IPS-20b (cell line): Measurements from ENCODE around the gene MAP4K5.

Experiments
- H3K27ac ChIP-seq: one replicate; pipeline ENCODE4 v1.5.1; 2013; ENCODE audit warnings: low read length
- H3K27me3 ChIP-seq: 2 replicates; pipeline ENCODE4 v1.6.1; 2013; ENCODE audit warnings: mild to moderate bottlenecking, low read length, inconsistent platforms; ENCODE audit not compliant: insufficient read depth
- H3K36me3 ChIP-seq: 2 replicates; pipeline ENCODE4 v1.6.1; 2013; ENCODE audit warnings: low read depth, mild to moderate bottlenecking, inconsistent platforms, low read length, moderate library complexity; ENCODE audit not compliant: insufficient read depth
- H3K4me1 ChIP-seq: 2 replicates; pipeline ENCODE4 v1.6.1; 2013; ENCODE audit warnings: mild to moderate bottlenecking, control low read depth, inconsistent platforms, low read length, moderate library complexity; ENCODE audit not compliant: insufficient read depth
- H3K4me3 ChIP-seq: 2 replicates; pipeline ENCODE4 v1.5.1; 2013; ENCODE audit warnings: mild to moderate bottlenecking, low read length, inconsistent platforms
- H3K9ac ChIP-seq: 2 replicates; pipeline ENCODE4 v1.6.1; 2013; ENCODE audit warnings: low read depth, mild to moderate bottlenecking, inconsistent platforms, low read length, moderate library complexity
- H3K9me3 ChIP-seq: 2 replicates; pipeline ENCODE4 v1.6.1; 2013; ENCODE audit warnings: mild to moderate bottlenecking, low read depth, low read length, inconsistent platforms; ENCODE audit not compliant: insufficient read depth

The MAP4K5 gene

DNA sequence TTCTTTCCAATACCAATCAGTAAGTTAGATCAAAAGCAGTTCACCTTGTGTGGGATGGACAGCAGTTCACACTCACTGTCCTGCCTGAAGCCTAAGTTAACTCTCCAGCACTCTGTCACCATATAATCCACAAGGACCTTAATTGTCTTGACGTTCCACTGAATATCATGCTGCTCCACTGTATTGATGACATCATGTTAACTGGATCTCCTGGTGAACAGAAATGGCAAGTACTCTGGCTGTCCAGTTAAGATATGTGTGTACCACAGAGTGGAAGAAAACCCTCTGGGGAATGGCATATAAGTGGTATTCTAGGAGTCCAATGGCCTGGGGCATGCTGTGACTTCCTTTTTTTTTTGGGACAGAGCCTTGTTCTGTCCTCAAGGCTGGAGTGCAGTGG is 151.9 kb downstream of the MAP4K5 start:
- no peaks in the 10 kb centered on the region for H3K36me3 ChIP-seq

DNA sequence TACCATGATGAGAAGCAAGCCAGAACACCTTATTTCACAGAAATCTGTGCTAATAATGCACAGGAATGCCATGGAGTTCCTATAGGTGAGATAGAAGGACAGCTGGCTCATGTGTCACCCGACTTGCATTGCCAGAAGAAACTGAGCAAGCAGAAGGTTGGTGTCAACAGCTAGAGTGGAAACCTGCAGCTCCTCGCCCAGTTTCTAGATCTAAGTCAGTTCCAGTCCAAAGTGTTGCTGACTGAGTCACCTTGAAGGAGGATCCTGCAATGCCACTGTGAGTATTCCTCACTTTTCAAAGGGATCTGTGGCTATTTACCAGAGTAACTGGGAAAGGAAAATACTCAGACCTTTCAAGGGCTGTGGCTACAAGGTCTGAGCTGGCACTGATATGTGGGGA is 152.8 kb downstream of the MAP4K5 start:
- H3K27ac ChIP-seq: no peak overlapping the region
- H3K9me3 ChIP-seq: no peaks in the 10 kb centered on the region
- H3K36me3 ChIP-seq: no peaks in the 10 kb centered on the region
- no peak overlapping the region for H3K4me3 ChIP-seq
- H3K9ac ChIP-seq: no peak overlapping the region
- H3K4me1 ChIP-seq: no peaks in the 10 kb centered on the region
- H3K27me3 ChIP-seq: no peaks in the 10 kb centered on the region

More for the DNA sequence above, 151.9 kb downstream of the MAP4K5 start:
- no peak overlapping the region for H3K9ac ChIP-seq
- no peaks in the 10 kb centered on the region for H3K9me3 ChIP-seq
- H3K4me3 ChIP-seq: no peak overlapping the region
- H3K27me3 ChIP-seq: no peaks in the 10 kb centered on the region
- no peak overlapping the region for H3K27ac ChIP-seq
- no peaks in the 10 kb centered on the region for H3K4me1 ChIP-seq

DNA sequence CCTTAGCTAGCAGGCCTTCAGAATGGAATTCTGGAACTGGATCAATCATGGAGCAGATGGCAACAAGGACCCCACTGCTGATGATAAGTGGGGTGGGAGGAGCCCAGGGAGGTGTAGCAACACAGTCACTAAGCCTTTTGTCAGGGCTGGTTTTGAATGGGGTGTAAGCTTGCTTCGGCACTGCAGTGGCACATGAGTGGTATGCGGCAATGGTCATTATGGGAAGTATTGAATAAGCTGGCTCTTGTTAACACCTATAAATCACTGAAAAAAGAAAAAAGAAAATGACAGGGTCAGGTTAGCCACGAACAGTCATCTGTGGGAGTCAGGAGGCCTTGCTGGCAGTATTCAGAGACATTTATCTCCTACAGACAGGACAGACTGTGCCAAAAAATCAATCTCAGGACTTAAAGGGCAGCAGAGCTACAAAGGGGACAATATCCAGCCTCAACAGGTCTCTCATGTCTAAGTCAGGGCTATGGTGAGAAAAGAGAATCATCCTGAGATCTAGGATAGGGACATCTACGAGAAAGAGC is 154.8 kb downstream of the MAP4K5 start:
- Histone ChIP-seq H3K9me3 (no peaks in the 10 kb centered on the region), H3K4me1 (no peaks in the 10 kb centered on the region), H3K9ac (no peak overlapping the region), H3K4me3 (no peak overlapping the region), H3K27ac (no peak overlapping the region), H3K27me3 (no peaks in the 10 kb centered on the region), H3K36me3 (no peaks in the 10 kb centered on the region)

DNA sequence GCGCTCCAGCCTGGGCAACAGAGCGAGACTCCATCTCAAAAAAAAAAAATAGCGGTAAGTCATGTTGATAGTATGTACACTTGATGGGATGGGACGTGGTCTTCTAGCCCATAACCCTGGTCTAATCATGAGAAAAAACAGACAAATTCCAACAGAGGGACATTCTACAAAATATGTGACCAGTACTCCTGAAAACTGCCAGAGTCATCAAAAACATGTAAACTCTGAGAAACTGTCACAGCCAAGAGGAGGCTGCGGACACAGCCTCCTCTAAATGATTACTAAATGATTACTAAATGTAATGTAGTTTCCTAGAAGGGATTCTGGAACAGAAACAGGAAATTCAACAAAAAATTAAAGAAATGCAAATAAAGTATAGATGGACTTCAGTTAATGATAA is 156.6 kb downstream of the MAP4K5 start:
- Histone ChIP-seq H3K9me3 (no peaks in the 10 kb centered on the region), H3K9ac (no peak overlapping the region), H3K27me3 (no peaks in the 10 kb centered on the region), H3K4me1 (no peaks in the 10 kb centered on the region), H3K27ac (no peak overlapping the region), H3K36me3 (no peaks in the 10 kb centered on the region), H3K4me3 (no peak overlapping the region)

DNA sequence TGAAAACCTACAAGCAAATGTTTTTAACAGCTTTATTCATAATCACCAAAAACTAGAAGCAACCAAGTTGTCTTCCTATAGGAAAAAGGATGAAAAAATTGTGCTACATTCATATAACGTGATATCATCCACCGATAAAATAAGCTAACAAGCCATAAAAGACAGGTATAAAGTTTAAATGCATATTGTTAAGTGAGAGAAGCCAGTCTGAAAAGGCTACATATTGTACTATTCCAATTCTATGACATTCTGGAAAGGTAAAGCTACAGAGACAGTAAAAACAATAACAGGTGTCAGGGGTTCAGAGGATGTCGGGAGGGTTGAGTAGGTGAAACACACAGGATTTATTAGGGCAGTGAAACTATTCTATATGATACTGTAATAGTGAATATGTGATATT is 158.4 kb downstream of the MAP4K5 start:
- H3K27me3 ChIP-seq: no peaks in the 10 kb centered on the region
- H3K4me1 ChIP-seq: no peaks in the 10 kb centered on the region
- no peak overlapping the region for H3K9ac ChIP-seq
- H3K27ac ChIP-seq: no peak overlapping the region
- no peaks in the 10 kb centered on the region for H3K36me3 ChIP-seq
- H3K9me3 ChIP-seq: no peaks in the 10 kb centered on the region
- no peak overlapping the region for H3K4me3 ChIP-seq

DNA sequence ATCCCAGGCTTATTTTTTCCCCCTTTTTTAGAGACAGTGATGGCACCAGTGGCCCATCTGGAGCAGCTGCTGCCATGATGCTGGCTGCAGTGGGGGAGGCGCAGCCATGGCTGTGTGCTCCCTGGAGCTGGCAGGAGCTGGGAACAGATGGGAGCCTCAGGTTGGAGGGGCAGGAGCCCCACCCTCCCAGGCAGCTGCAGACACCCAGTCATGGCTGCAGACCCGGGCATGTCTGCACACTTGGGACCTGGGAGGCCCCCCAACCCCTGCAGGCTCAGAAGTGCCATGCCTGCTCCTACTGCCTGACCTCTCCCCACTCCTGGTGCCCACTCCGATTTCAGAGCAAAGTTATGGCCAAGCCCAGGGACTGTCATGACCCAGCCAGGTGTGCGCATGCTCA is 160.8 kb downstream of the MAP4K5 start:
- H3K9me3 ChIP-seq: no peaks in the 10 kb centered on the region
- no peaks in the 10 kb centered on the region for H3K36me3 ChIP-seq
- H3K4me3 ChIP-seq: no peak overlapping the region
- no peaks in the 10 kb centered on the region for H3K27me3 ChIP-seq
- no peak overlapping the region for H3K27ac ChIP-seq
- no peak overlapping the region for H3K9ac ChIP-seq
- H3K4me1 ChIP-seq: no peaks in the 10 kb centered on the region
